Fibroblast of peridontal ligament (primary cell): Measurements from ENCODE around the gene DRD1.
A peak's percentile ranks its signal among the peaks of the same experiment; 100 is the strongest.

Source experiments
- DNase-seq: peaks from one replicate; pipeline ENCODE4 v3.0.0-alpha.2; 2010; ENCODE audit errors: extremely low read depth

DRD1 gene

DNA sequence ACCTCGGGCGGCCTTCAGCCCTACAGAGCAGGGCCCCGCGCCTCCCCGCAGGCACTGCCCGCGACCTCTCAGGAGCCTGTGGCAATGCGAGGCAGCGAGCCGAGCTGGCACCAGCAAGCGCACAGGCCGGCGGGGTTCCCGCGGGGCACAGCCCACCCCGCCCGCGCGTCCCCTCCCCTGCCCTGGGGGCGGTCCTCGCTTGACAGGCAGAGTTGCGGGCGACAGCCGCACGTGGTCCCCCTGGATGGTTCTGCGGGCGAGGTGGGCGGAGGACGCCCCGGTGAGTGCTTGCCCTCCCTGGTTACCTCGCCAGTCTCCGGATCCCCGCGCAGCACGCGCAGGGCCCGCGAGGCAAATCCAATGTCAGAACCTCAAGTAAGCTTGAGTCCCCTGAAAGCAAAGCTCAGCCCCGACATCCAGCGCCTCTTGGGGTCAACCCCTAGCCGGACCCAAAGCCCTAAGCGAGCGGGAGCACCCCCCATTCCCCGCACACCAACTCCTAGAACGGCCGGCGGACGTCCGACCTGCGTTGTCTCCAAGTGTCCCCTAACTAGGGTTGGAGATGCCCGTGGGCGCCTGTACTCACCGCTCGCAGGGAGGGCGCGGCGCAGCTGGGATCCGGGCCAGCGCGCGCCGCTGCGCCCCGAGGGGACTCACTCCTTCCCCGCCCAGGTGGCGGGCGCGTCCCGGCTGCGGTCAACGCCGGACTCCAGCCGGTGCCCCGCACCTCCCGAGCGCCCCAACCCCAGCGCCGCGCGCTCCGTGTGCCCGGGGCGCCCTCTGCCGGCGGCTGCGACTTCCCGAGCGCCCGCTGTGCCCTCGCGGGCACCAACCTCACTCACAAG lies at the start of gene DRD1:
TSS of gene DRD1 (minus strand) at position 123 of the 845 bp plus-strand sequence. CDS start 1,083 bp downstream, outside the sequence.
- DNase-seq = peak; percentile 18

- DNase-seq = no peak
These were observed 49.7 kb upstream of the DRD1 start for GRCh38 chr5:175493726-175494125.

DNA sequence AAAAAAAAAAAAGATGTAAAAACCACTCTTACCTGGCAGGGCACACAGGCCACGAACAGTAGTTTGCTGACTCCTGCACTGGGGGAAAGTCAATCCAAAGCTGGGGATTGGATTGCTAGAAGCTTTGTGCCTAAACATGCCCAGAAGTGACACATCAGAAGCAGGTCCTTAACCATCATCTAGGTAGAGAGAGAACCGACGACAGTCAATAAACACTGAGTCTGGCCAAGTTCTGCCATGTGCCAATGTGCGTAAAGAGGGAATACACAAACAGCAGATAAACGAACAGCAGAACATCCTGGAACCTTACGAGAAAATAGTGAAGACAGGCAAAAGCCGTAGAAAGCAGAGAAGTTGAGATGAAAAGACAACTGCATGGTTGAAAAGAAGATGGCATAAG lies 49.3 kb upstream of the DRD1 start:
- no peak for DNase-seq

DNA sequence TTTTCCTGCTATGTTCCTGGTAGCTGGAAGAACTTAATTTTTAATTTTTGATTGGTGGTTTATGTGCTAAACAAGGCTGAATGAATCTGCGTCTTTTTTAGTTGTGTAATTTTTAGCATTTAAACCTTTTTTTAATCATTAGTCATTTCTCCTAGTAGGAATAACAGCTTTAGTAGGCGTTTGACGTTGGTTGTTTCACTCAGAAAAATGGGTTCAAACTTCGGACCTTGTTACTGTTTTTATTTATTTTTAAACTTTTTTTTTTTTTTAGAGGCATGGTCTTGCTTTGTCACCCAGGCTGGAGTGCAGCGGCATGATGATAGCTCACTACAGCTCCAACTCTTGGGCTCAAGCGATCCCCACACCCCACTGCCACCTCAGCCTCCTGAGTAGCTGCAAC lies 47.2 kb upstream of the DRD1 start:
- DNase-seq = no peak

DNA sequence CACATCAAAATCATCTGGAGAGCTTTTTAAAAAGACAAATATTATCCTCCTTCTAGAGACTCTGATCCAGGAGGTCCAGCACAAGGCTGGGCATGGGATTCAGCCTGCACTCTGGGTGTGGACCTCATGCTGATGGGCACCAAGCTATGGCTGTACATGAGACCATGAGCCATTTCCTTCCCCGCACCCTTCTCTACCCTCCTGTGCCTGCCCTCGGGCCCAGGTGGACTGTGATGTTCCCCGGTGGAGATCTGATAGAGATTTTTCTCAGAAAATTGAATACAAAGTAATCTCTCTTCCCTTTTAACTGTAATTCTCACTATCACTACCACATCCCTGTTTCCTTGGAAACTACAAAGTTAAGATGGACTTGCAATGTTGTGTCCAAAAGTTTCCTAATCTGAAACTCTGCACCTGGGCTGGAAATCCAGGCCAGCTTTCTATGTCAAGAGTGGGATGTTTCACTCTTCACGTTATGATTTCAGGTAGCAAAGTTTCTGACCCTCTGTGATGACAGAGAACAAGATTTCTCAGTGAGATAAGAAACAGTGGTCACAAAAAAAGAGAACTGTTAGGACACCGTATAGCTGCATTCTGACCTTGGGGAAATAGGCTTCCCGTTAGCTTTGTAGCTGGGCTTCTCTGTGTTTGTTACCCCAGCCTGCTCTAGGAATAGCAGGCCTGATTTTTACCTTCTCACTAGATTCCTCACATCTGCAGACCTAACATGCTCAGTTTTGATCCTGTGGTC lies 45.9 kb upstream of the DRD1 start:
- DNase-seq = no peak

GRCh38 chr5:175487514-175488222 lies 43.7 kb upstream of the DRD1 start:
- no peak for DNase-seq

- DNase-seq = no peak
These were observed 41.6 kb upstream of the DRD1 start for GRCh38 chr5:175485631-175486030.

GRCh38 chr5:175484829-175485228 lies 40.8 kb upstream of the DRD1 start:
- DNase-seq = no peak

DNA sequence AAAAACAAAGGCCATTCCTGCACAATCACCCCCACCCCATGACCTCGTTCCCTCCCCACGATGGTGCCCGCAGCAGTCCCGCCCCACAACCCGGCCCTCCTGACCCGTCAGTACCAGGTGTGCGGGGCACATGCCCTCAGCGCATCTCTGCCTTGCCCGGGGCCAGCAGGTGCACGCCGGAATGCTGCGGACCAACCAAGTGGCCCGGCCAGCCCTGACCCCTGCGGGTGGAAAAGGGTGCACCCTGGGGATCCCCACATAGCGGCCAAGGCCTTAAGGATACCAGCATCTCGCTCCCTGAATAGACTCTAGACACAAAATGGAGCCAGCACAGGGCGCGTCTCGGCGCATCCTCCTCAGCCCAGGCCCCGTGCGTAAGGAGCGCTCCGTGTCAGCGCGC lies 40.3 kb upstream of the DRD1 start:
- no peak for DNase-seq

DNA sequence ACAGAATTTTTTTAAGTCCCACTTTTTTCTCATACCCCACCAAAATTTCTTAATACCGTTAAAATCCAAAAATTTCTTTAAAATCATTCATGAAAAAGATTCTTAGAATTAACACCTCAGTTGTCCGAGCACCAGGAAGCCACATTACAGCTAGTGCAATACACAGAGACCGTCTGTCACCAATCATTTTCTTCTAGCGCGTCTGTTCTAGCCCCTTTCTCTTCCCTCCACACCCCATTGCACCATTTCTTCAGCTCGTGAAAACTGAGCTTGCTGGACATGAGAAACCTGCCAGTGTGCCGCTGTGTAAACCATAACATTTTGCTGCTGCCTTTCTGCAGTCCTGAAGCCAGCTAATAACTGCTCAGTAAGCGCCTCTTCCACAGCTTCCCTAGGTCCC lies 39.4 kb upstream of the DRD1 start:
- no peak for DNase-seq

DNA sequence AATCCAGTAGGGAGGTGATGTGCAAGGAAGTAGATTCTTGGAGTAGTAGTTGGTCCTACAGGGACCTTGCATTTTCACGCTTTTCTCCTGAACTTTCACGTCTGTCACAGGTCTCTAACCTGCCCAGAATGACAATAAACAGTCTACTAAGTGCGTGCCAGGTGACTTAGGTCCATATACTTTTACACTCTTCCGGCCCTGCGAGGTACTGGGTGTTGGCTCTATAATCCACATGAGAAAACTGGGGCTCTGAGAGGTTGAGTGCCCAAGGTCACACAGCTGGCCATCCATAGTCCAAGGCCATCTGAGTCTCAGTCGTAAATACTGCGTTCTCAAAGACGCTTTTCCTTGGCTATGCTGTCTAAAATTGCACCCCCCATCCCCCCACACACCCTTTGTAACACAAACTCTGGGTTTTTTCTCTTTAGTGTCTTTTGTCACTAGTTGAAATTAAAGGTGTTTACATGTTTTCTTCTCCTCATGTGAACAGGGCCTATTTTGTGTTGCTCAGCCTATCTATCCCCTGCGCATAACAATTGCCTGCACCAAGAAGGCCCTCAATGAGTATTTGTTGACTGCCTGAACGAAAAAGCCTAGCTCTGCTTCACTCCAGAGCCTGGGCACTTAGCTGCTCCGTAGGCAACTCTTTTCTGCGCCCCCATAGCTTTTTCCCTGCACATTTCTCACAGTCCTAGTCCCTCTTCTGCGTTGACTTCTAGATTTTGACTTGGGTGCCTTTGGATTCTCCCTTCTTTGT lies 35.3 kb upstream of the DRD1 start:
- DNase-seq = no peak

DNA sequence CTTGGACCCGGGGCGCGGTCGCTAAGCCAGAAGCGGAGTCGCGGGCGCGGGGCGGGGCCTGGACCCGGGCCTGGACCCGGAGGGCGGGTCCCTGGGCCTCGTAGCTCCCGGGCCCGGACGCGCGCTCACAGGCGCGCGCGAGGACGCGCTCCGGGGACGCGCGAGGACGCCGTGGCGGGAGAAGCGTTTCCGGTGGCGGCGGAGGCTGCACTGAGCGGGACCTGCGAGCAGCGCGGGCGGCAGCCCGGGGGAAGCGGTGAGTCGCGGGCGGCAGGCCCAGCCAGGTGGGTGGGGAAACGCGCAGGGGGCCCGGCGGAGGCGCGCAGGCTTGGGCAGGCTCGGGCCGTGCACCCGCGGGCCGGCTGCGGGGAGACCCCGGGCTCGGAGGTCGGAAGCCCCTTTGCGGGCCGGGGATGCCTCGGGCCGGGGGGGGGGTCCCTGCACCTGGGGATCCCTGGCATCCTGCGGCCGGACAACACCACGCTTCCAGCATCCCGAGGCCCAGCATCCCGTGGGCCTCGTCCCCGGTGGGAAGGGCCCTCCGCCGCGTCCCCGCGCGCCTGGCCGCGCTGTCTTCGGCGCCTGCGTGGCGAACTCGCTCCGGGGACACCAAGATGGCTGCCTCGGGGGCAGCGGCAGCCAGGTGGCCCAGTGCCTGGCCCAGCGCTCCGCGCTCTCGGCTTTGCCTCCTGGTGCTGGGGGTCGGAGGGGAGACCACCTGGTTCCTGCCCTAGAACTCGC lies 34.6 kb upstream of the DRD1 start, which contains the start of gene SFXN1:
TSS of gene SFXN1 (plus strand) at position 177 of the 741 bp plus-strand sequence. CDS start 13,544 bp downstream, outside the sequence.
- DNase-seq = peak; percentile 53

DNA sequence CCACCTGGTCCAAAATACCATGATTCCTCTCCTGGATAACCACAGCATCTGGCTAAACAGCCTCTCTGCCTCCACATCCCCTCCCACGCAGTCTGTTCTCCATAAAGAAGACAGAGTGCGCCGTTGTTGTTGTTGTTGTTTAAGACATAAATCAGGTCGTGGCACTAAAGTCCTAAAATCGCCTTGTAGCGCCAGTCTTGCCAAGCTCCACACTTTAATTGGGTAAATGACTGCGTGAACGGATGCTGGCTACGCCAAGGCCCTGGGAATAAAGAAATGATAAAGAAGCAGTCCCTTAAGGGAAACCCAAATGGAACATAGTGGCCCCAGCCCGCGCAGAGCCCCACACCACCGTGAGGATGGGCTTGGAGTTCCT lies 34.0 kb upstream of the DRD1 start:
- no peak for DNase-seq

DNA sequence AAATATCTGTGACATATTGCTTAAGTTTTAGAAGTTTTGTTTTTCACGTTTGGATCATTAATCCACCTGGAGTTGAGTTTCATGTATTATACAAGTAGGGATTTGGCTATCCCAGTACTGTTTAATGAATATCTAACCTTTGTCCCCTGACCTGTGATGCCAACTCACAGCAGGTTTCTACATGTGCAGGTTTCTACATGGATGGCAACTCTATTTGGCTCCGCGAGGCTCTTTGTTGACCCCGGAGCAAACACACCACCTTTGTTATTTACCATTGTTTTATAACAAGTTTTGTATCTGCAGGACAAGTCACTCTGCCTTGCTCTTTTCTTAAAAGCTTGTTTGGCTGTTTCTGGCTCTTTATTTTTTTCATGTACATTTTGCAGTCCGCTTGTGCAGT lies 33.5 kb upstream of the DRD1 start:
- no peak for DNase-seq

GRCh38 chr5:175475248-175475647 lies 31.3 kb upstream of the DRD1 start:
- DNase-seq = no peak

DNA sequence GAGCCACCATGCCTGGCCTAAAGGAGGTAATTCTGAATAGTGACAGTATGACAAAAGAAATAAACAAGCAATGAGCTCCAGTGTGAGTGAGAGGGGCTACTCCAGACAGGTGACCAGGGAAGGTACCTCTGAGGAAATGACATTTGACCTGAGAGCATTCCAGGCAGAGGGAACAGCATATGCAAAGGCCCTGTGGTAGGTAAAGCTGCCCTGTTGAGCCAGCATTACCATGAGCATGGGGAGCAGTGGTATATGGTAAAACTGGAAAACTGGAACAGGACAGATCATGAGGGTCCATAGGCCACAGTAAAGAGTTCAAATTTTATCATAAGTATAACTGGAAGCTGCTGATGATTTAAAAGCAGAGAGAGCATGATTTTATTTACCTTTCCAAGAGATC lies 28.4 kb upstream of the DRD1 start:
- no peak for DNase-seq

DNA sequence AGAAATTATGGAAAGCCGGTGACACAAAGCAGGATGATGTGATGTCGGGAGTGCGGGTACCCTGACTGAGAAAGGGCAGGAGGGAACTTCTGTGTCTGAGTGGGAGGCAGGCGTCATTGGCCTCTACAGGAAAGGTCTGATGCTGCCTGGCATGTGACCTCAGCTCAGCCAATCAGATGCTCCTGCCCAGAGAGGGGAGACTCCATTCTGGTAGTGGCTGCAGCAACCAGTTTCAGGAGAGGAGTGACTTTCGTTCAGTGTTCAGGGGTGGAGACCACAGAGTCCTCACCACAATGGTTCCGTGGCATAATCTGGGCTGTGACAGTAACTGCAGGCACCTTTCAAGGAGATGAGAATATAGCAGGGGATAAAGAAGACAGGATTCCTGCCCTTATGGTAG lies 27.6 kb upstream of the DRD1 start:
- no peak for DNase-seq

GRCh38 chr5:175471196-175471595 lies 27.2 kb upstream of the DRD1 start:
- no peak for DNase-seq

GRCh38 chr5:175470781-175471180 lies 26.8 kb upstream of the DRD1 start:
- no peak for DNase-seq

DNA sequence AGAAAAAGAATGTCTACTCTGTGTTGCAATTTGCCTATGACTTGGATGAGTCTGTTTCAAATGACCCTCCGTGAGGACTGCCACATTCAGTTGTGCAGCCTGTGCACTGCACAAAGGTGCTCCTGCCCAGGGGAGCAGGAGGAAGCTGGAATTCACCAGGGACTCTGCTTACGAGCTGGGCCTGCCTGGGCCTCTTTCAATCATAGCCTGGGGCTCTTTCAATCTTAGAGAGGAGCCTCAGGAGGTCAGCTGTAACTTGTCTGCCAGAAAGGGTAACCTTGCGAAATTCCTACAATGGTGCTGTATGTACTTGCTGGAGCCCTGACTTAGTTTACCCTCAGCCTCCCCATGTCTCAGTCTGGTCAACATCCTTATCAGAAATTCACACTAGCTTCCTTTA lies 25.9 kb upstream of the DRD1 start:
- no peak for DNase-seq

- DNase-seq = no peak
These were observed 24.9 kb upstream of the DRD1 start for GRCh38 chr5:175468892-175469291.
